ENCODE results near the gene DPEP1. TPM values are rescaled to one million over a fixed set of nuclear protein-coding genes. Genes with fewer than 3 reads are reported as not detected.
"Not testable (repeated sequence)": the region's sequence is repeated elsewhere in the genome, so short reads cannot be mapped to it uniquely, and the experiment has no call there.

The DPEP1 gene
- polyA plus RNA-seq, 4 donors: 3.8 to 51.1 (median 27.2) TPM

GRCh38 chr16:89576153-89577054, 37.0 kb upstream of the DPEP1 start:
- DNase-seq (ENCODE audit: low read depth in 4 of 4, low spot score in 3 of 4): no peak

GRCh38 chr16:89577055-89577759, 36.2 kb upstream of the DPEP1 start:
- DNase-seq (ENCODE audit: low read depth in 4 of 4, low spot score in 3 of 4): no peak

- no peak for DNase-seq (ENCODE audit: low read depth in 4 of 4, low spot score in 3 of 4)
Measured at GRCh38 chr16:89579351-89579750, 34.1 kb upstream of the DPEP1 start.

GRCh38 chr16:89581045-89581695, 32.3 kb upstream of the DPEP1 start:
- DNase-seq (ENCODE audit: low read depth in 4 of 4, low spot score in 3 of 4): no peak

- DNase-seq (ENCODE audit: low read depth in 4 of 4, low spot score in 3 of 4): no peak
Measured at GRCh38 chr16:89581861-89582563, 31.4 kb upstream of the DPEP1 start.

GRCh38 chr16:89582614-89583196, 30.7 kb upstream of the DPEP1 start:
- no peak for DNase-seq (ENCODE audit: low read depth in 4 of 4, low spot score in 3 of 4)

- DNase-seq (ENCODE audit: low read depth in 4 of 4, low spot score in 3 of 4): no peak
Measured at GRCh38 chr16:89583197-89583894, 30.1 kb upstream of the DPEP1 start.

- DNase-seq (ENCODE audit: low read depth in 4 of 4, low spot score in 3 of 4): no peak
Measured at GRCh38 chr16:89583895-89584644, 29.4 kb upstream of the DPEP1 start.

- DNase-seq (ENCODE audit: low read depth in 4 of 4, low spot score in 3 of 4): no peak
Measured at GRCh38 chr16:89584768-89585549, 28.5 kb upstream of the DPEP1 start.

GRCh38 chr16:89586218-89586617, 27.2 kb upstream of the DPEP1 start:
- DNase-seq (ENCODE audit: low read depth in 4 of 4, low spot score in 3 of 4): no peak

- DNase-seq (ENCODE audit: low read depth in 4 of 4, low spot score in 3 of 4): no peak
Measured at GRCh38 chr16:89586853-89587252, 26.6 kb upstream of the DPEP1 start.

- not testable (repeated sequence) for DNase-seq (ENCODE audit: low read depth in 4 of 4, low spot score in 3 of 4)
Measured at GRCh38 chr16:89587676-89588075, 25.8 kb upstream of the DPEP1 start.

- no peak for DNase-seq (ENCODE audit: low read depth in 4 of 4, low spot score in 3 of 4)
Measured at GRCh38 chr16:89588413-89589109, 24.9 kb upstream of the DPEP1 start.

- DNase-seq (ENCODE audit: low read depth in 4 of 4, low spot score in 3 of 4): no peak
Measured at GRCh38 chr16:89589241-89589926, 24.1 kb upstream of the DPEP1 start.

GRCh38 chr16:89593841-89594240, 19.6 kb upstream of the DPEP1 start:
- DNase-seq (ENCODE audit: low read depth in 4 of 4, low spot score in 3 of 4): no peak

- DNase-seq (ENCODE audit: low read depth in 4 of 4, low spot score in 3 of 4): no peak
Measured at GRCh38 chr16:89595330-89596060, 17.9 kb upstream of the DPEP1 start.
